GM21528 (cell line): Measurements from ENCODE around the gene C19orf47.
A peak's percentile ranks its signal among the peaks of the same experiment; 100 is the strongest.

Experiments
- ATAC-seq: cut with Tn5 transposase; IDR thresholded peaks from one replicate; pipeline ENCODE4 v1.9.1; 2021; ENCODE audit warnings: mild to moderate bottlenecking, moderate library complexity; ENCODE audit not compliant: unreplicated experiment, low FRiP score

C19orf47 gene, protein sequence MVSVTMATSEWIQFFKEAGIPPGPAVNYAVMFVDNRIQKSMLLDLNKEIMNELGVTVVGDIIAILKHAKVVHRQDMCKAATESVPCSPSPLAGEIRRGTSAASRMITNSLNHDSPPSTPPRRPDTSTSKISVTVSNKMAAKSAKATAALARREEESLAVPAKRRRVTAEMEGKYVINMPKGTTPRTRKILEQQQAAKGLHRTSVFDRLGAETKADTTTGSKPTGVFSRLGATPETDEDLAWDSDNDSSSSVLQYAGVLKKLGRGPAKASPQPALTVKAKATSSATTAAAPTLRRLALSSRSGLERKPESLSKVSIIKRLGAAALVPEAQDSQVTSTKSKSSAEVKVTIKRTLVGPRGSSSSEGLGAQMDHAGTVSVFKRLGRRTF

DNA sequence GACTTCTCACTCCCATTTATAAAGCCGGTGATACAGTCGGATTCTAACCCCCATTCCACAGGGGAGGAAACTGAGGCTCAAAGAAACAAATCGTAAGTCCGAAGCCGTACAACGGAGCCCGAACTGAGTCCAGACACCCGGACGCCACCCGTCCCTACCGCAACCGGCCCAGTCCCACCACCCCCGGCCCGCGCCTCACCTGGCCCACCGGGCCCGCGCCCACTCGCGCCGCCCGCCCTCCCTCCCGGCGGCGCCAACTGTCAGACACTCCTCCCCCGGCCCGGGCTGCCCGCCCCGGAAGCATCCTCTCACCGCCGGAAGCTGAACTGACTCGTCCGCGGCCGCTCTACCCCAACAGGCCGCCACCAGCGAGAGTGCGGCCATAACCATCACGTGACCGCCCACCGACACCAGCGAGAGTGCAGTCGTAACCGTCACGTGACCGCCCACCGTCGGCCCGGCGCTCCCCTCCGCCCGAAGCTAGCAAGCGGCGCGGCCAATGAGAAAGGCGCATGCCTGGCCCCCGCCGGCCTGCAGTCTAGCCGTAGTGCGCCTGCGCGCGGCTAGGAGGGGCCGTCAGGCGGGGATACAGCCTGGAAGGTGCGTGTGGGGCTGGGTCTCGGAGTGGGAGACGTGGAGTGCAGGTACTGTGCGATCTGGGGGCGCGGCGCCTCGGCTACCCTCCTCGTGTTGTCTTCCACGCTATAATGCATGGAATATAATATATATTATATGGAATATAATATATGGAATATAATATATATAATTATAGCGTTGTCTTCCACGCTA, at the start of gene C19orf47, which contains the start of gene PLD3:
C19orf47 (minus strand) TSS at position 273 of the 789 bp plus-strand sequence. CDS start 6,540 bp downstream, outside the sequence.
PLD3 (plus strand) TSS at position 571 of the 789 bp plus-strand sequence. CDS start 17,789 bp downstream, outside the sequence.
- ATAC-seq = peak; percentile 91

DNA sequence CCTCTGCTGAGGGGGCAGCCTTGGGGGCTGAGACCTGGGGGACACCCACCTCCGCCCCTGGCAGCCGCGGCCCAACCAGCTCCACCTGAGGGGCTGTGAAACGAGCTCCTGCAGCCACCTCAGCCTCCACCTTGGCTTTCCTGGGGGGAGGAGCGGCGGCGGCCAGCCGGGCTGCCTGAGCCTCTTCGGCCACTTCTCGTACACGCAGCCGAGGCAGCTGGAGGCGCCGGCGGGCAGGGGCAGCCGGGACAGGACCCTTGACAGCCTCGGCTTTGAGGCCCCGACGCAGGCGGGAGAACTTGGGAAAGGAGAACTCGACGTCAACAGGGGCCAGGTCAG, 49.3 kb upstream of the C19orf47 start:
- ATAC-seq = no peak

DNA sequence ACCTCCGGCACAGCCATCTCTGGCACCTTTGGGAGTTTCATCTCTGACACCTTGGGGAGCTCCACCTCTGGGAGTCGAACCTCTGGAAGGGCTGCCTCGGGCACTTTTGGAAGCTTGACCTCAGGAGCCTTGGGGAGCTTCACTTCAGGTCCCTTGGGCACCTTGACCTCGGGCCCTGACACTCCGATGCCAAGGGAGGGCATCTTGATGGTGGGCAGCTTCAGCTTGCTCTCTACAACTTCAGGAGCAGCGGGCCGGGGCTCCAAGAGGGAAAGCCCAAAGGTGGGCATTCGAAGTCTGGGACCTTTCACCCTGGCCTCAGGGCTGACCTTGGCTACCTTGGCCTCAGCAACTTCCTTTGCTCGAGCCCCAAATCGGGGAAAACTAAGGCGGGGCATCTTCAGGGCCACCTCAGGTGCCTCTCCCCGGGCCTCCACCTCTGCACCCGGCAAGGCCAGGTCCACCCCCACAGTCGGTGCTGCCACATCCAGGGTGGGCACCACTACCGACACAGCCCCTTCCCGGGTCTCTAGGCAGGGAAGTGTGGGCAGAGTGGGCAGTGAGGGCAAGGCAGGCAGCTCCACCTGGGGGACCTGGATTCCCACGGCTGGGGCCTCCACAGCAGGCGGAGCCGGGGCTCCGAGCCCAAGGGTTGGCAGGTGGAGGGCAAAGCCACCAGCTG, 48.8 kb upstream of the C19orf47 start:
- ATAC-seq = no peak

DNA sequence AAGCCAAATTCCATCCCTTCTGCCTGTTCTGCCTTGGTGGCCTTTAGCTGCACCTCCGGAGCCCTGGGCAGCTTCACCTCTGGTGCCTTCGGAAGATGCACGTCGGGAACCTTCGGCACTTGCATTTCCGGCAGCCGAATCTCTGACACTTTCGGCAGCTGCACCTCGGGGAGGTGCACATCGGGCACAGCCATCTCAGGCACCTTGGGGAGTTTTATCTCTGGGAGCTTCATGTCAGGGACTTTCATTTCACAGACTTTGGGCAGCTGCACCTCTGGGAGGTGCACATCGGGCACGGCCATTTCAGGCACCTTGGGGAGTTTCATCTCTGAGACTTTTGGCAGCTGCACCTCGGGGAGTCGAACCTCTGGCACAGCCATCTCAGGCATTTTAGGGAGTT, 47.8 kb upstream of the C19orf47 start:
- ATAC-seq = no peak

DNA sequence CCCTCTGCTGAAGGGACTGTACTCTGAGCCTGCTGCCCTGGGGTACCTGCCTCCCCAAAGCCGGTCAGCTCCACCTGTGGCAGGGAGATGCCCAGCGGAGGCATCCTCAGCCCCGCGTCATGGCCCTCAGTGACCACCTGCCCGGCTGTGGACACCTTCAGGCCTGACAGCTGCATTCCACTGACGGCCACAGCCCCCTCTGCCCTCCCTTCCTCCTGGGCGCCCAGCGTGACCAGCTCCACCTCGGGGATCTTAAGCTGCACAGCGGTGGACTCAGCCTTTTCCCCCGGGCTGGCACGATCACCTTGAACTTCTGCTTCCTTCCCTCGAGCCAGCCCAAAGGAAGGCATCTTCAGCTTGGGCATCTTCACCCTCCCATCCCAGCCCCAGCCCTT, 46.6 kb upstream of the C19orf47 start:
- ATAC-seq = no peak

DNA sequence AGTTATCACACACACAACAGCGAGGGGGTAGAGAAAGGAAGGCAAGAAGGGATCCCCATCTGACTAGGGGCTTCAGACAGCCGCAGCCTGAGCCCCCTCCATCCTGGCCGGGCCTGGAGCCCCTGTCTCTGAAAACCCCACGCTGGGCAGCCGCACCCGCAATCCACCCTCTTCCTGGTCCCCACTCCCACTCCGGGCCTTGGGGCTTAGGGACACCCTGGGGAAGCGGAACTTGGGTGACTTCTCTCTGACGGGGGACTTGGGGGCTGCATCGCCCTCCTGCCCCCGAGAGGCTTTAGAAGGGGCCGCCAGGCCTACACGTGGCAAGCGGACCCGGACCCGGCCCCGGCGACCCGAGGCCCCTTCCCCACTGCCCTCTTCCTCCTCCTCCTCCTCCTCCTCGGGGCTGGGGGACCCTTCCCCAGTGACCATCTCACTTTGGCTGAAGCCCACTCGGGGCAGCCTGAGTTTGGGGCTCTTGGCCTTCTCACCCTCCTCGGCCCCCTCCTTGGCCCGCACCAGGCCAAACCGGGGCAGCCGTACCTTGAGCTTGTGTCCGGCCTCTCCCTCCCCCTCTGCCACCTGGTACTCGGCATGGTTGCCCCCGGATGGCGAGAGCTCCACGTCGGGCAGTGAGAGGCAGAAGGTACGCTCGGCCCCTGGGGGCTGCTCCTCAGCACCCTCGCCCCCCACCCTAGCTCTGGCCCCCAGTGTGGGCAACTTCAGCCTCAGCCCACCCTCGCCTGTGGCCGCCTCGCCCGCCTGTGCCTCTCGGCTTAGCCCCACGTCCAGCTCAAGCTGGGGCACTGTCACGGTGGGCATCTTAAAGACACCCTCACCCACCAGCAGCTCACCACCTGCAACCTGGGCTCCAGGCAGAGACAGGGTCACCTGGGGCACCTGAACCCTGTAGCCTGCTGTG, 46.0 kb upstream of the C19orf47 start:
- ATAC-seq = no peak

DNA sequence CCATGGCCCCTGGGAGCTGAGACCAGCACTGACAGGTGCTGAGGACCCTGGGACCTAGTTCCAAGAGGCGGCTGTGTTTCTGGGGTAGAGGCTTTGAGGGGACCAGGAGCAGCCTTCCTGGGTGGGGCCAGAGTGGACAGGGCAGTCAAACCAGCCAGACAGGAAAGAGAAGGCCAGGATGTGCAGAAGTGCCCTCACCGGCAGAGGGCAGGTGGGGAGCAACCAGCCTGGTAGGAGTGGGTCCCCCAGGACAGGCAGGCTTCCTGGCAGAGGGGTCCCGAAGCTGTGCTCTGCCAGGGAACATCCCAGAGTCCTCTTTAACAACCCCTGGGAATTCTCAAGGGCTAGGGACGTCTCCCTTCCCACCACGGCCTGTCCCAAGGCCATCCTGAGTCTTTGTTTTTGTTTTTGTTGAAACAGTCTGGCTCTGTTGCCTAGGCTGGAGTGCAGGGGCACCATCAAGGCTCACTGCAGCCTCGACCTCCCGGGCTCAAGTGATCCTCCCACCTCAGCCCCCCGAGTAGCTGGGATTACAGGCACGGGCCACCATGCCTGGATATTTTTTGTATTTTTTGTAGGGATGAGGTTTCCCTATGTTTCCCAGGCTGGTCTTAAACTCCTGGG, 44.8 kb upstream of the C19orf47 start:
- no peak for ATAC-seq

DNA sequence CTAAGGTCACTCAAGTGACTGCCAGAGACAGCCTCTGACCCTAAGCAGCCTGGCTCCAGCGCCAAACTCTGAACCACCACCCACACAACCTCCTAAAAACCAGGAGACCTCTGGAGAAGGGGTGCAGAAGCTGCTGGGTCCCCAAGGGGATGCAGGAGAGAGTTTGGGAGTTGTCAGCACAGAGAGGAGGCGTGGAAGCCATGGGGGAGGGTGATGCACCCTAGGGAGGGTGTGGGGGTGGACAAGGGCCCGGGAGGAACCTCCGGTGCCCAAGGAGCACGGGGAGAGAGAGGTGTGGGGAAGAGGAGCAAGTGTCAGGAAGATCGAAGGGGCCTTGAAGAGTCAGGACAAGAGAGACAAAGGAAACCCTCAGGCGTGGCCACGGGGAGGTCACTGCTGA, 43.9 kb upstream of the C19orf47 start:
- no peak for ATAC-seq

DNA sequence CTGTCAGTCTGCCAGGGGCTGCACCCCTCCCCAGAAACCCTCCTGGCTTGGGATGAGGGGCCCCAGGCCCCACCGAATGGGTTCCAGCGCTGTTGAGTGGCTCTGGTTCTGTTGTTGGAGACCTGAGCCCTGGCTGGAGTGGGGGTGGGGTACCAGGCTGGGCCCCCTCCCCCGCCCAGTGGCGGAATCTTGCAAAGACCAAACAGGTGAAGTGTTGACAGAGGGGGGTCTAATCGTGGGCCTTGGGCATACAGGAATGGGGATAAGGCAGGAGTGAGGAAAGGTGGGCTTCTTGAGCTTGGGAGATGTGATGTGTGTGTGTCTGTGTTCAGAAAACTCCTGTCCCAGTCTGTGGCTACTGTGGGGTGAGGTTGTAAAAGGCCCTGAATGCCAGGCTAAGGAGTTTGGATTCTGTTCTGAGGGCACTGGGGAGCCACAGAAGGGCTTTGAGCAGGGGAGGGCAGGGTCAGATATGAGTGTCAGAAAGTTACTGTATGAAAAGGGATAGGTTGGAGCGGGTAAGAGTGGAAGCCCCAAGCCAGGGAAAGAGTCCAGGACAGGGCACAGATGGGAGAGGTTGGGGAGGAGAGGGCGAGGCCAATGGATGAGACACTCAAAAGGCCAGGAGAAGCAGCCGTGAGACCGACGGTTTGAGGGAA, 42.0 kb upstream of the C19orf47 start, which contains the start of gene HIPK4:
HIPK4 (minus strand) TSS at position 98 of the 659 bp plus-strand sequence. CDS start 279 bp downstream, outside the sequence.
- ATAC-seq = no peak

DNA sequence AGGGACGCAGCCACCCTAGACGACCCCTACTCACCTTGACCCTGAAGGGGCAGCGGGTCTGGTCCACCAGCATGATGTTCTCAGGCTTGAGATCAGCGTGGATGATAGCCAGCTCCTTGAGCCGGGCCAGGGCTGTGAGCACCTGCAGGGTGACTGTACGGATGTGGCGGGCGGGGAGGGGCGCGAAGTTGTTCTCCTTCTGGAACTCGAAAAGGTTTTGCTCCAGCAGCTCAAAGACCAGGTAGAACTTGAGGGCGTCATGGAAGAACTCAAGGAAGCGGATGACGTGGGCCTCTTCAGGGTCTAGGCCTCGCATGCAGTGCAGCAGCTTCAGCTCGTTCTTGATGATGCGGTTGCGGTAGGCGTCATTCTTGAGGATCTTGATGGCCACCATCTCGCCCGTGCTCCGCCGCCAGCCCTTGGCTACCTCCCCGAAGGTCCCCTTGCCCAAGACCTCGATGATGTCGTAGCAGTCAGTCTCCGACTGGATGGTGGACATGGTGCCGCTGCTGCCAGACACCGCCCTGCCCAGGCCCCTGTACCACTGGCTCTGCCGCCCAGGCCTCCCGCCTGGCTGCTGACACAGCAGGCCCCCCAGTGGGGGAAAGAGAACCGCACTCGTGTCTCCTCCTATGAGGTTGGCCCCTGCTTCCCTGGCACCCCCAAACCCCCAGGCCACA, 41.3 kb upstream of the C19orf47 start:
- no peak for ATAC-seq

DNA sequence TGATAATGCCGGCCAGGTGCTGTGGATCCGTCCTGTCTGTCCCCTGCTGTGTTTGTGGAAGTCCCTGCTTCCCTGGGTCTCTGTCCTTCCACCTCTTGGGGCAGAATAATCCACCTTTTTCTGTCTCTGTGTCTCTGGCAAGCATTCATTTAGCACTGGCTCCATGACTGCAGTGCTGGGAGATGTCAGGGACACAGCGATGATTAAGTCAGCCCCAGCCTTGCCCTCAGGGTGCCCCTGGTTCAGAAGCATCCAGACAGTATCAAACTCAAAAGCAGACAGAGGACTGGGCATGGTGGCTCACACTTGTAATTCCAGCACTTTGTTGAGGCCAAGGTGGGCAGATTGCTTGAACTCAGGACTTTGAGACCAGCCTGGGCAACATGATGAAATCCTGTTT, 40.3 kb upstream of the C19orf47 start:
- ATAC-seq = no peak

DNA sequence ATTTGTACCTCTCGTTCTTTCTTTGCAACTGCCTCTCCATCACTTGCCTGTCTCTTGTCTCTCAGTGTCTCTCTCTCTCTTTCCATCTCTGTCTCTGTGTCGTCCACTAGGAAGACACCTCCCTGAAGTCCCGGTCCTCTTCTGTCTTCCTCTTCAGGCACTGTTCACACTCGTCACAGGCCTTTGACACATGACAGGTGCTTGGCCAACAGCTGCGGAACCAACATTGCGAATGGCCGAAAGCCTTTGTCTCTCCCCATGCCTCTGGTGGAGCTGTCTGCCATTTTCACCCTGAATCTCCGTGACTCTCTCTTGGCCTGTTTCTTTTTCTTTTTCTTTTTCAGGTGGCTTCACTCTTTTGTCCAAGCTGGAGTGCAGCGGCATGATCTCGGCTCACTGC, 39.0 kb upstream of the C19orf47 start:
- ATAC-seq = no peak

DNA sequence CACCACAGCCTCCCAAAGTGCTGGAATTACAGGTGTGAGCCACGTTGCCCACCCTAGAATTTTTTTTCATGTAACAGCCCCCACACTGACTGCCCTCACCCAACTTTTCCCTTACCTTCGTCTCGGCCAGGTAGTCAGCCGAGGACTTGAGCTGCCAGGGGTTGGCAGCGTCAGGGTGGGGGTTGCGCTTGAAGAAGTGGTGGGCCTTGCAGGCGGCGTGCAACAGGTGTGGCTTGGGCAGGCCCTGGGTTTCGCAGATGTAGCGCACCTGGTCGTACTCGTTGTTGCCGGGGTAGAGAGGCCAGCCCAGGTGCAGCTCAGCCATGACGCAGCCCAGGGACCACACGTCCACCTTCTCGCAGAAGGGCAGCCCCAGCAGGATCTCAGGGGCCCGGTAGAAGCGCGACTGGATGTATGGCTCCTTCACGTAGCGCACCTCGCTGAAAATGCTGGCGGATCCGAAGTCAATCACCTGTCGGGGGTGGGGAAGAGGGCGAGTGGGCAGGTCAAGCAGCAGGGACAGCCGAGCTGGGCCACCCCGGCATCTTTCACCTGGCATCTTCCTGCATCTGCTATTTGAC, 35.6 kb upstream of the C19orf47 start:
- ATAC-seq = no peak

DNA sequence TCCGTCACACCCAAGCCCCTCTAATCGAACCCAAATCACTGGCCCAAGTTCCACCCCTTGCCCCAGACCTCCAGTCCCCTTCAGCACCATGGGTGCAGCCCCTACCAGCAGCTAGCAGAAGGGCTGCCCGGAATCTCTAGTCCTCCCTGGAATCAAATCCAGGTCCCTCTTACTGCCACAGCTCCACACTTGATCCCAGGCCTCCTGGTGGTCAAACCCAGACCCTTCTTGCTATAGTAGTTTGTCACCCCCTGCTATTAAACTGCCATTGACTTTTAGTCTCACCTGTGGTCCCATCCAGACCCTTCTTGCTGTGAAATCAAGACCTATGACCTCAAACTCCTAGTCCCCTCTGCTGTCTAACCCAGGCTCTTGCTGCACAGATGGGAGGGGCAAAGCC, 33.1 kb upstream of the C19orf47 start:
- no peak for ATAC-seq

DNA sequence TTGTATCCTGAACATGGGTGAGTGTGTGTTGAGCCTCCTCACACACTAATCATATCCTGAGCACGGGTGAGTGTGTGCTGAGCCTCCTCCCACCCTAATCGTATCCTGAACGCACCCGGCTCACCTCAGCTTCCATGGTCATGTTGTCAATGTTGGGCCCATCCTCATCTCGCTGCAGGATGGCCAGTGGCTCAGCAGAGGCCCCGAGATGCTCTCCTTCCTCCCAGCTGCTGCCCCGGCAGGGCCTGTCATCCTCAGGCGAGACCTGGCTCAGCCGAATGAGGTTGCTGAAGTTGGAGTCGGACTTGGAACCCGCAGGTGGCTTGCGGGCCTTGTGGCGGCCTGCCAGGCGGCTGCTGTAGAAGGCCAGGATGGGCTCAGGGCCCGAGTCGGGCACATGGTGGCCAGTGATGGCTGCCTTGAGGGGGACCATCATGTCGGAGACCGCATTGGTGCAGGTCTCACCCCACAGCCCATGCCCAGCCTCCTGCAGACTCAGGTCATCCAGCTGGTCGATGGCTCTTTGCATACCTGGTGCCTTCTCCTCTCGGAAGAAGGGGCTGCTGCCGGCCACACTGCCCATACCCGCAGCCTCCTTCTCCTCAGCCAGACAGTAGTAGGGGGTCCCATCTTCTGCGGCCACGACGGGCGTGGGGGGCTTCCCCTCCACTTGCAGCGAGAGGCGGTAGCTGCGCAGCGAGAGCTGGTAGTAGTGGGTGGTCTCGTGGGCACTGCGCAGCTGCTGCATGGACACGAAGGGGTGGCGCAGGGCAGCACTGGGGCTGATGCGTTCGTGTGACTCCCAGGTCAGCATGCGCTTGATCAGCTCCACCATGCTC, 32.2 kb upstream of the C19orf47 start:
- no peak for ATAC-seq

DNA sequence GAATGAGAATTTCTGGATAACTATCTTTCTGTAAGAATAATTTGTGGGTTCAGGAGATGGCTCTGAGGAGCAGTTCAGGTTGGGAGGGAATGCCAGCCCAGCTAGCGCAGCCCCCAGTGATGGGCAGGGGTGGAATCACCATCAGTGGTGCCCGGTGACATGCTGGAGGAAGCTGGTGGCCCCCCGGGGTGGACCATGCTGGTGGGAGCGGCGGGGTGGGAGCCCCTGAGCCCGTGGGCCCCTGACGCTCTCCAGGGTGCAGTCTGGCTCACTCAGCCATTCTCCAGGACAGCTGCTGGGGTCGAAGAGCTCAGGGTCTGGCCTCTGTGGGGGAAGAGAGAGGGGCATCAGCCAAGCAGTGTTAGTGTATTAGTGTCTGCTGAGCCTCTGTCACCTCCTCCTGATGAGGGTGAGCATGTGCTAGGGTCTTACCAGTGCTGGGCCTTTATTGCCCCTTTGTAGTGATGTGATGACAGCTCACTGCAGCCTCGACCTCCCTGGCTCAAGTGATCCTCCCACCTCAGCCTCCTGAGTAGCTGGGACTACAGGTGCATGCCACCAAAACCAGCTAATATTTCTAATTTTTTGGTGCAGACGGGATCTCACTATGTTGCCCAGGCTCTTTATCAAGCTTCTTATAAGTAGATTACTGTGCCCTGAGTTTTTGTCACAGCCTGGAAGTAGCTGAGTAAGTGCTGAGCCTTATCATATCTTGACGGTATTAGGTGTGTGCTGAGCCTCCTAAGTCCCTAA, 31.4 kb upstream of the C19orf47 start:
- no peak for ATAC-seq

DNA sequence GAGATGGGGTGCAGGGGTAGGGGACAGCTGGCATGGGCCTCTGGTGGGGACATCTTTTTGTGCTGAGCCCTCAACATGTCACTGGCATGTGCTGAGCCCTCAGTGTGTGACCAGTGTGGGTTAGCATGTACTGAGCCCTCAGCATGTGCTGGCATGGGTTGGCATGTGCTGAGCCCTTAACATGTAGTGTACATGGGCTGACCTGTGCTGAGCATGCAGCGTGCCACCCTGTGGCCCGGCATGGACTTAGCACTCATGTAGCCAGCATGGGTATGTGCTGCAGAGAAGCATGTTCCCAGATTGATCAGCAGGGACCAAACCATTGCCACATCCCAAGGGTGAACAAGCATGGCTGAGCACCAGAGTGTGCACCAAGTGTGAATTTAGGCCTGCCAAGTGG, 30.3 kb upstream of the C19orf47 start:
- ATAC-seq = no peak
